OCI-LY3 (cell line): ENCODE results near the gene RAB27A.
"Not testable (repeated sequence)": the region's sequence is repeated elsewhere in the genome, so short reads cannot be mapped to it uniquely, and the experiment has no call there.

Source experiments
- H2AFZ ChIP-seq: fragments of 200-600, 300-600 bp; shearing (Covaris generic); 2 replicates; pipeline ENCODE4 v1.6.0; 2014; ENCODE audit warnings: antibody characterized with exemption, low read depth, low read length
- H3K27ac ChIP-seq: fragments of 200-600, 300-600 bp; sonication (generic); 2 replicates; pipeline ENCODE4 v1.5.1; 2014; ENCODE audit warnings: mild to moderate bottlenecking, low read length, moderate library complexity, mixed read lengths
- H3K27me3 ChIP-seq: fragments of 200-600, 300-600 bp; sonication (generic); 2 replicates; pipeline ENCODE4 v1.6.1; 2014; ENCODE audit warnings: low read depth, low read length, mixed read lengths
- H3K36me3 ChIP-seq: fragments of 200-600, 300-600 bp; sonication (generic); replicated peaks from 2 replicates; pipeline ENCODE3; 2014; ENCODE audit warnings: low read depth, low read length, mixed read lengths
- H3K4me1 ChIP-seq: fragments of 300-600, 200-600 bp; sonication (generic); 2 replicates; pipeline ENCODE4 v1.6.1; 2014; ENCODE audit warnings: low read length, mixed read lengths
- H3K4me2 ChIP-seq: fragments of 200-600, 300-600 bp; sonication (generic); 2 replicates; pipeline ENCODE4 v1.6.1; 2014; ENCODE audit warnings: low read length, mixed read lengths
- H3K4me3 ChIP-seq: fragments of 300-600, 200-600 bp; sonication (generic); 2 replicates; pipeline ENCODE4 v1.5.1; 2014; ENCODE audit warnings: antibody characterized with exemption, mild to moderate bottlenecking, low read length, moderate library complexity
- H3K79me2 ChIP-seq: fragments of 300-600, 200-600 bp; shearing (Covaris generic); 2 replicates; pipeline ENCODE4 v1.6.1; 2014; ENCODE audit warnings: mild to moderate bottlenecking, low read length, mixed read lengths
- H3K9ac ChIP-seq: fragments of 300-600, 200-600 bp; shearing (Covaris generic); 2 replicates; pipeline ENCODE4 v1.6.0; 2014; ENCODE audit warnings: mild to moderate bottlenecking, low read length, moderate library complexity
- H3K9me3 ChIP-seq: fragments of 200-600, 300-600 bp; shearing (Covaris generic); 2 replicates; pipeline ENCODE4 v1.6.1; 2014; ENCODE audit warnings: low read length, mixed read lengths; ENCODE audit not compliant: insufficient read depth
- H4K20me1 ChIP-seq: fragments of 200-600, 300-600 bp; sonication (generic); 2 replicates; pipeline ENCODE4 v1.6.1; 2016; ENCODE audit warnings: low read length, mixed read lengths; ENCODE audit not compliant: insufficient read depth
- EZH2phosphoT487 ChIP-seq: fragments of 200-600 bp; shearing (Covaris generic); IDR thresholded peaks from 2 replicates; pipeline ENCODE4 v1.6.1; 2018; ENCODE audit warnings: antibody characterized with exemption, mixed run types, low read depth
- TF ChIP-seq, protein P1 (sequence below): fragments of 200-600, 300-600 bp; sonication (generic); IDR thresholded peaks from 2 replicates; pipeline ENCODE4 v1.5.1; 2014; ENCODE audit warnings: antibody characterized with exemption, low read length, low read depth

RAB27A gene

DNA sequence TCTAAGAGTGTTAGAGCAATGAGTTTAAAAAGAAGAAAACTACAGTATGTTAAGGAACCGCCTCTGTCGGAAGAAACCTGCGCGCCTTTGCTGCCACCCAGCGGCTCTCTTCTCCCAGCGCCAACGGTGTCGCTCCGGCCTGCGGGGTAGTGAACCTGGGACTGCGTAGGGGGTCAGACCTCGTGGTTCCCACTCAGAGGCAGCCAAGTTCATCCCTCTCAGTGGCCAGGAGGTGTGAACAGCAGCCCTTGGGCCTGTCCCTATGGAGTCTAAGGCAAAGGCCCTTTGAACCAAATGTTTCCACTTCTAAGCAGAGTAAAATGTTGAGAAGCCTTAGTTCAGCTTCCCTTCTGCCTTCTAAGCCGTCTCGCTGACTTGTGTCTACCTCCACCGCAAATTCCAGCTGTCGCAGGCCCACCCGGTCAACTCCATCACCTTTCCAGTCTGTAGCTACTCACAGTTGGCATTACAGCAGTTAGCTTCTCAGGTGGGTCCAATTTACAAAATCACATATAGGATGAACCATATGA, 980 bp upstream of the RAB27A start:
- Histone ChIP-seq H3K27me3 (no peaks in the 10 kb centered on the region), H3K4me2 (peak overlapping the region; percentile 84), H3K9ac (peak overlapping the region; percentile 74), H4K20me1 (no peaks in the 10 kb centered on the region), H3K79me2 (no peaks in the 10 kb centered on the region), H3K4me3 (peak overlapping the region; percentile 80), H3K27ac (no peak overlapping the region), H3K36me3 (no peaks in the 10 kb centered on the region), H3K4me1 (peaks cover 10% of the 10 kb centered on the region; the same call in 1 of the 2 replicates), H2AFZ (peak overlapping the region; percentile 93), H3K9me3 (no peaks in the 10 kb centered on the region)
- TF ChIP-seq, protein P1, sequence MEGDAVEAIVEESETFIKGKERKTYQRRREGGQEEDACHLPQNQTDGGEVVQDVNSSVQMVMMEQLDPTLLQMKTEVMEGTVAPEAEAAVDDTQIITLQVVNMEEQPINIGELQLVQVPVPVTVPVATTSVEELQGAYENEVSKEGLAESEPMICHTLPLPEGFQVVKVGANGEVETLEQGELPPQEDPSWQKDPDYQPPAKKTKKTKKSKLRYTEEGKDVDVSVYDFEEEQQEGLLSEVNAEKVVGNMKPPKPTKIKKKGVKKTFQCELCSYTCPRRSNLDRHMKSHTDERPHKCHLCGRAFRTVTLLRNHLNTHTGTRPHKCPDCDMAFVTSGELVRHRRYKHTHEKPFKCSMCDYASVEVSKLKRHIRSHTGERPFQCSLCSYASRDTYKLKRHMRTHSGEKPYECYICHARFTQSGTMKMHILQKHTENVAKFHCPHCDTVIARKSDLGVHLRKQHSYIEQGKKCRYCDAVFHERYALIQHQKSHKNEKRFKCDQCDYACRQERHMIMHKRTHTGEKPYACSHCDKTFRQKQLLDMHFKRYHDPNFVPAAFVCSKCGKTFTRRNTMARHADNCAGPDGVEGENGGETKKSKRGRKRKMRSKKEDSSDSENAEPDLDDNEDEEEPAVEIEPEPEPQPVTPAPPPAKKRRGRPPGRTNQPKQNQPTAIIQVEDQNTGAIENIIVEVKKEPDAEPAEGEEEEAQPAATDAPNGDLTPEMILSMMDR = peak; percentile 87
- no peak for TF ChIP-seq EZH2phosphoT487

GRCh38 chr15:55289011-55289745, 435 bp downstream of the RAB27A start:
- H3K79me2 ChIP-seq = no peaks in the 10 kb centered on the region
- H4K20me1 ChIP-seq = no peaks in the 10 kb centered on the region
- peak overlapping the region; percentile 93 for H2AFZ ChIP-seq
- no peaks in the 10 kb centered on the region for H3K9me3 ChIP-seq
- no peak overlapping the region for H3K27ac ChIP-seq
- no peaks in the 10 kb centered on the region for H3K36me3 ChIP-seq
- no peak for TF ChIP-seq EZH2phosphoT487
- TF ChIP-seq, protein P1 = no peak
- H3K4me2 ChIP-seq = peak overlapping the region; percentile 84
- peaks cover 10% of the 10 kb centered on the region; the same call in 1 of the 2 replicates for H3K4me1 ChIP-seq
- no peaks in the 10 kb centered on the region for H3K27me3 ChIP-seq
- peak overlapping the region; percentile 80 for H3K4me3 ChIP-seq
- peak overlapping the region; percentile 74 for H3K9ac ChIP-seq

- Histone ChIP-seq H3K27me3 (no peaks in the 10 kb centered on the region), H3K79me2 (no peaks in the 10 kb centered on the region), H2AFZ (no peak overlapping the region), H3K36me3 (no peaks in the 10 kb centered on the region), H3K9me3 (no peaks in the 10 kb centered on the region), H3K4me1 (peaks cover 10% of the 10 kb centered on the region), H3K4me2 (no peak overlapping the region), H4K20me1 (no peaks in the 10 kb centered on the region), H3K9ac (no peak overlapping the region), H3K27ac (no peak overlapping the region), H3K4me3 (no peak overlapping the region)
- TF ChIP-seq EZH2phosphoT487 = no peak
- TF ChIP-seq, protein P1 = no peak
Measured at GRCh38 chr15:55288006-55288717, 1.5 kb downstream of the RAB27A start.

DNA sequence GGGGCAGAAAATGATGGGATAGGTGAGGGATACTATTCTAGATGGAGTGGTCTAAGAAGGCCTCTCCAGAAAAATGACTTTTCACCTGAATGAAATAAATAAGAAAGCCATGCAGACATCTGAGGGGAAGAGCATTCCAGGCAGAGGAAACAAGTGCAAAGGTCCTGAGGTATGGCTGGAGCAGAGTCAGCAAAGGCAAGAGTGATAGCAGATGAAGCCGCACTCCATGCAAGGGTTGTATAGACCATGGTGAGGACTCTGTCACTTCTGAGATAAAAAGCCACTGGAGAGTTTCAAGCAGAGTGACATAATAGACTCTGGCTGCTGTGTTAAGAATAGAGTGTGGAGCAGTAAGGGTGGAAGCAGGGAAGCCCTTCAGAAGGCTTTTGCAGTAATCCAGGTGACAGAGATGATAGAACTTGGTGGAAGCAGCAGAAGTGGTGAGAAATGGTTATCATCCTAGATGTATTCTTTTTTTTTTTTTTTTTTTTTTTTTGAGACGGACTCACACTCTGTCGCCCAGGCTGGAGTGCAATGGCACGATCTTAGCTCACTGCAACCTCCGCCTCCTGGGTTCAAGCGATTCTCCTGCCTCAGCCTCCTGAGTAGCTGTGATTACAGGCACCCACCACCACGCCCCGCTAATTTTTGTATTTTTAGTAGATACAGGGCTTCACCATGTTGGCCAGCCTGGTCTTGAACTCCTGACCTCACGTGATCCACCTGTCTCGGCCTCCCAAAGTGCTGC, 3.0 kb downstream of the RAB27A start:
- not testable (repeated sequence) for H3K4me2 ChIP-seq, H3K9me3 ChIP-seq, H3K36me3 ChIP-seq, H4K20me1 ChIP-seq, H3K79me2 ChIP-seq, H3K4me3 ChIP-seq, H3K27ac ChIP-seq, H3K4me1 ChIP-seq, H2AFZ ChIP-seq, H3K9ac ChIP-seq, H3K27me3 ChIP-seq
